SK-N-SH (cell line): ENCODE measurements around the gene C19orf12. TPM values are rescaled to one million over a fixed set of nuclear protein-coding genes. Genes with fewer than 3 reads are reported as not detected.

Experiments used
- CTCF ChIA-PET: fragments of 300-600, 350-600 bp; formaldehyde crosslinking; extraction: SDS; loops from one replicate; lab custom pipeline; 2021; lab: Yijun Ruan, JAX
- POLR2A ChIA-PET: fragments of 350-600 bp; sonication (Branson Sonifier 250); formaldehyde crosslinking; extraction: SDS; loops from one replicate; lab custom pipeline; 2020; ENCODE audit warnings: antibody characterized with exemption, inconsistent platforms; lab: Yijun Ruan, JAX
- DNase-seq: peaks from one replicate; pipeline ENCODE4 v3.0.0; 2012
- H2AFZ ChIP-seq: fragments of 200-600 bp; sonication (generic); 2 replicates; pipeline ENCODE4 v1.8.1; 2016; ENCODE audit warnings: antibody characterized with exemption, mild to moderate bottlenecking, low read depth
- H3F3A ChIP-seq: fragments of 200-600 bp; sonication (generic); replicated peaks from 2 replicates; pipeline ENCODE3; 2016; ENCODE audit warnings: antibody characterized with exemption, mild to moderate bottlenecking; ENCODE audit not compliant: insufficient read depth
- H3K27ac ChIP-seq, 2 experiments: fragments of 200-500 bp in 1 of 2; fragments of 200-600 bp in 1 of 2; sonication (Bioruptor generic) in 1 of 2; sonication (generic), shearing (Covaris generic) in 1 of 2; 2 replicates each; pipeline versions ENCODE4 v1.5.1 to v1.6.1; 2014 to 2016; ENCODE audit warnings: low read depth in 2 of 2, inconsistent platforms in 1 of 2, low read length in 1 of 2, mild to moderate bottlenecking in 1 of 2, mixed read lengths in 1 of 2
- H3K27me3 ChIP-seq: fragments of 200-600 bp; sonication (generic), shearing (Covaris generic); 2 replicates; pipeline ENCODE4 v1.6.1; 2016; ENCODE audit warnings: mixed run types; ENCODE audit not compliant: insufficient read depth
- H3K36me3 ChIP-seq, 2 experiments: fragments of 200-500 bp in 1 of 2; fragments of 200-600 bp in 1 of 2; sonication (Bioruptor generic) in 1 of 2; sonication (generic) in 1 of 2; replicated peaks in 1 of 2; 2 replicates each; pipeline versions ENCODE3 to v1.5.1; 2014 to 2016; ENCODE audit warnings: low read length in 1 of 2, mild to moderate bottlenecking in 1 of 2; ENCODE audit not compliant: insufficient read depth in 2 of 2, control insufficient read depth in 1 of 2
- H3K4me1 ChIP-seq, 2 experiments: fragments of 200-500 bp in 1 of 2; fragments of 200-600 bp in 1 of 2; sonication (Bioruptor generic) in 1 of 2; sonication (generic), shearing (Covaris generic) in 1 of 2; 2 replicates each; pipeline versions ENCODE4 v1.5.1 to v1.6.1; 2014 to 2016; ENCODE audit warnings: low read depth in 1 of 2, low read length in 1 of 2, mixed run types in 1 of 2; ENCODE audit not compliant: insufficient read depth in 2 of 2, control insufficient read depth in 1 of 2
- H3K4me2 ChIP-seq: fragments of 200-600 bp; sonication (generic), shearing (Covaris generic); 2 replicates; pipeline ENCODE4 v1.6.1; 2017; ENCODE audit warnings: mixed run types
- H3K4me3 ChIP-seq, 2 experiments: fragments of 200-500 bp in 1 of 2; fragments of 200-600 bp in 1 of 2; sonication (Bioruptor generic) in 1 of 2; sonication (generic), shearing (Covaris generic) in 1 of 2; 2 replicates each; pipeline versions ENCODE4 v1.5.1 to v1.8.1; 2014 to 2016; ENCODE audit warnings: low read depth in 2 of 2, inconsistent platforms in 1 of 2, low read length in 1 of 2, mild to moderate bottlenecking in 1 of 2, mixed read lengths in 1 of 2, moderate library complexity in 1 of 2
- H3K79me2 ChIP-seq: fragments of 200-600 bp; sonication (generic); 2 replicates; pipeline ENCODE4 v1.8.1; 2017; ENCODE audit warnings: mild to moderate bottlenecking; ENCODE audit not compliant: insufficient read depth
- H3K9ac ChIP-seq: fragments of 200-600 bp; sonication (generic); 2 replicates; pipeline ENCODE4 v1.6.1; 2017; ENCODE audit warnings: mixed run types
- H3K9me2 ChIP-seq: fragments of 200-600 bp; sonication (generic); 2 replicates; pipeline ENCODE4 v1.6.1; 2017; ENCODE audit warnings: mixed run types
- H3K9me3 ChIP-seq: fragments of 200-600 bp; sonication (generic); 2 replicates; pipeline ENCODE4 v1.6.1; 2017; ENCODE audit warnings: mixed run types, mild to moderate bottlenecking, moderate library complexity
- H4K20me1 ChIP-seq: fragments of 200-600 bp; sonication (generic); 2 replicates; pipeline ENCODE4 v1.6.1; 2017; ENCODE audit warnings: mild to moderate bottlenecking, mixed run types; ENCODE audit not compliant: insufficient read depth
- EP300 ChIP-seq, 2 experiments: IDR thresholded peaks; 2 replicates each; pipeline versions ENCODE4 v1.4.0 to v1.6.1; 2012; ENCODE audit warnings: borderline replicate concordance in 1 of 2, low read depth in 1 of 2, low read length in 1 of 2
- FOXM1 ChIP-seq: IDR thresholded peaks from 2 replicates; pipeline ENCODE4 v1.4.0; 2012; ENCODE audit warnings: low read depth, mild to moderate bottlenecking
- GABPA ChIP-seq: IDR thresholded peaks from 2 replicates; pipeline ENCODE4 v1.4.0; 2012; ENCODE audit warnings: low read depth, mild to moderate bottlenecking
- JUND ChIP-seq: IDR thresholded peaks from 2 replicates; pipeline ENCODE4 v1.4.0; 2012
- MEF2A ChIP-seq: IDR thresholded peaks from 2 replicates; pipeline ENCODE4 v1.4.0; 2012; ENCODE audit warnings: low read depth, borderline replicate concordance
- MXI1 ChIP-seq: IDR thresholded peaks from 2 replicates; pipeline ENCODE4 v1.6.1; 2012; ENCODE audit warnings: mild to moderate bottlenecking, low read depth, low read length, improper control_type of control experiment
- NRF1 ChIP-seq: IDR thresholded peaks from 2 replicates; pipeline ENCODE4 v1.6.1; 2012; ENCODE audit warnings: low read depth, mild to moderate bottlenecking, low read length
- POLR2AphosphoS5 ChIP-seq: IDR thresholded peaks from 2 replicates; pipeline ENCODE4 v1.6.1; 2012; ENCODE audit warnings: low read depth, low read length
- TAF1 ChIP-seq: IDR thresholded peaks from 2 replicates; pipeline ENCODE4 v1.6.1; 2012; ENCODE audit warnings: low read depth, mild to moderate bottlenecking, low read length, moderate library complexity, borderline replicate concordance
- WGBS: methylation state at CpG from one replicate; pipeline ENCODE4 v1.1.6; 2017; ENCODE audit warnings: low lambda C conversion rate; 5-methylcytosine and 5-hydroxymethylcytosine counted together
- polyA plus RNA-seq, 3 experiments: library from polyadenylated mRNA; depleted of rRNA; stranded (reverse); fragments of >200 nt; gene quantifications; 2 replicates each; pipeline ENCODE4 v1.2.3, GENCODE V29; 2012
- TF ChIP-seq, protein P1 (sequence below): fragments of 200-600 bp; sonication (generic); IDR thresholded peaks from 2 replicates; pipeline ENCODE4 v1.6.1; 2017; ENCODE audit warnings: antibody characterized with exemption, mild to moderate bottlenecking, moderate library complexity
- TF ChIP-seq, protein P2 (sequence below): IDR thresholded peaks from 2 replicates; pipeline ENCODE4 v1.6.1; 2012; ENCODE audit warnings: mild to moderate bottlenecking, low read depth, low read length, moderate library complexity

Gene C19orf12
- polyA plus RNA-seq, 1 of the 3 experiments (the other 2 are of a cell fraction): 30.5 TPM

DNA sequence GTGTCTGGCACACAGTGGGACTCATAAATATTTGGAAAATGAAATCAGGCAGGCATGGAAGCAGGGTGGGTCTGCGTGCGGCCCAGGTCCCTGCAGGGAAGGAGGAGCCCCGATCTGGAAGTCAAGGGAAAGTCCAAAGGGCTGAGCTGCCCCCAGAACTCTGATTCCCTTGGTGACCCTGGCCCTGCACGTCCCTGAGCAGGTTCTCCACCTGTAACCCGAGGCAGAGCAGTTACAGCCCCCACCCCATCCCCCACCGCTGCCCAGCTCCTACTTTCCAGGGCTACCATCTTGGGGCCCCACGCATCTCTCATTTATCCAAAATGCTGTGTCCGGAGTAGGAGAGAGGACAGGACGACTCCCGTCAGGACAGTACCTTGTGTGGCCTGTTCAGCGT, 47.7 kb downstream of the C19orf12 start:
- CTCF ChIA-PET: interaction anchor here (2.5 to 3.9 kb wide), 3 partner anchors 27 to 57 kb away, joined by 9 to 19 read pairs (median 15); no protein-coding TSS in a partner anchor
- H3K9me3 ChIP-seq: no peaks in the 10 kb centered on the region
- WGBS: 95% methylated on average over 8 of the region's 11 CpGs
- no peak overlapping the region for H2AFZ ChIP-seq
- POLR2A ChIA-PET: no interaction called here
- no peak overlapping the region for H3K27ac ChIP-seq
- H3K9me2 ChIP-seq: no peaks in the 10 kb centered on the region
- H3K4me1 ChIP-seq: peaks cover 14 to 27% of the 10 kb centered on the region in 2 experiments; a peak in 3 of 4 replicates
- no peak for DNase-seq
- no peak overlapping the region for H3K9ac ChIP-seq
- peaks cover 11% of the 10 kb centered on the region for H3F3A ChIP-seq
- H3K36me3 ChIP-seq: no peaks in the 10 kb centered on the region
- no peaks in the 10 kb centered on the region for H3K27me3 ChIP-seq
- H3K4me2 ChIP-seq: no peak overlapping the region
- peak overlapping the region in 1 of 2 experiments; percentile 6; a peak in 1 of 4 replicates for H3K4me3 ChIP-seq
- no peaks in the 10 kb centered on the region for H4K20me1 ChIP-seq
- TF ChIP-seq GABPA (no peak), EP300 (IDR thresholded peaks at IDR 0.05; ENCODE audit: borderline replicate concordance in 1 of 2, low read depth in 1 of 2, low read length in 1 of 2) (no peak), MXI1 (no peak), TAF1 (no peak), JUND (no peak), MEF2A (no peak), NRF1 (no peak), POLR2AphosphoS5 (no peak)
- H3K79me2 ChIP-seq: peaks cover 4% of the 10 kb centered on the region; the same call in 1 of the 2 replicates

DNA sequence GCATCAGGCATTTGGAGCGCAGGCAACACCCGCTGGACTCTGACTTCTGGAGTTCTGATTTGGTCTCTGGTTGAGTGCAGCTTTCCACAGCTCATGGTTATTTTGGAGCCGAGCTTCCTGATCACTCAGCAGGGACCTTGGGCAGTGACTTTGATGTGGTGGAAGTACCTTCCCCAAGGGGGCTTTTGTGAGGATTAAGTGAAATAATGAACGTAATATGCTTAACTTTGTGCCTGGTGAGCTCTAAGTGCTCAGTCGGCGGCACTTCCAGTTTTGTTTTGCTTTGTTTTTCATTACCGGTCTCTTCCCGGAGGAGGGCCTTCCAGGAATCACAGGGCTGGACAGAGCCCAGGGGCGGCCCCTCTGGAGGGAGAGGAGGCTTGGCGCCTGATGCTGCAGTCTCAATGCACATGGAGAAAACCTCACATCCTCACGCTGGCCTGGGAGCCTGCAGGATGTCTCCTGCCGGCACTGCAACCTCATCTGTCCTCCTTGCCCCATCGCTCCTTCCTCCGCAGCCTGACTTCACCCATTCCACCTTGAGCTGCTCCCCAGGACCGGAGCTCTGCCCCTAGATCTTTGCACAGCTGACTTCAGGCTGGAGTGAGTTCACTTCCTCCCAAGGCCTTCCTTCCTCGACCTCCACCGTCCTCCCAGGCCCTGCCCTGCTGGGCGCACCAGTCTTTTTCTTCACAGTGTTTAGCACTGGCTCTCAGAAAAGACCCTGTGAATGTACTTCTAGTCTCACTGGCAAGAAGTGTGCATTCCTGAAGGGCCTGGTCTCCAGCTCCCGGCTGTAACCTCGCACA, 48.3 kb downstream of the C19orf12 start:
- no peak overlapping the region for H3K9ac ChIP-seq
- H3K27ac ChIP-seq: peak overlapping the region; percentile 40 to 48; a peak in 3 of 4 replicates
- TF ChIP-seq, protein P1, sequence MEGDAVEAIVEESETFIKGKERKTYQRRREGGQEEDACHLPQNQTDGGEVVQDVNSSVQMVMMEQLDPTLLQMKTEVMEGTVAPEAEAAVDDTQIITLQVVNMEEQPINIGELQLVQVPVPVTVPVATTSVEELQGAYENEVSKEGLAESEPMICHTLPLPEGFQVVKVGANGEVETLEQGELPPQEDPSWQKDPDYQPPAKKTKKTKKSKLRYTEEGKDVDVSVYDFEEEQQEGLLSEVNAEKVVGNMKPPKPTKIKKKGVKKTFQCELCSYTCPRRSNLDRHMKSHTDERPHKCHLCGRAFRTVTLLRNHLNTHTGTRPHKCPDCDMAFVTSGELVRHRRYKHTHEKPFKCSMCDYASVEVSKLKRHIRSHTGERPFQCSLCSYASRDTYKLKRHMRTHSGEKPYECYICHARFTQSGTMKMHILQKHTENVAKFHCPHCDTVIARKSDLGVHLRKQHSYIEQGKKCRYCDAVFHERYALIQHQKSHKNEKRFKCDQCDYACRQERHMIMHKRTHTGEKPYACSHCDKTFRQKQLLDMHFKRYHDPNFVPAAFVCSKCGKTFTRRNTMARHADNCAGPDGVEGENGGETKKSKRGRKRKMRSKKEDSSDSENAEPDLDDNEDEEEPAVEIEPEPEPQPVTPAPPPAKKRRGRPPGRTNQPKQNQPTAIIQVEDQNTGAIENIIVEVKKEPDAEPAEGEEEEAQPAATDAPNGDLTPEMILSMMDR: no peak
- TF ChIP-seq EP300 (IDR thresholded peaks at IDR 0.05; ENCODE audit: borderline replicate concordance in 1 of 2, low read depth in 1 of 2, low read length in 1 of 2): no peak
- TF ChIP-seq, protein P2, sequence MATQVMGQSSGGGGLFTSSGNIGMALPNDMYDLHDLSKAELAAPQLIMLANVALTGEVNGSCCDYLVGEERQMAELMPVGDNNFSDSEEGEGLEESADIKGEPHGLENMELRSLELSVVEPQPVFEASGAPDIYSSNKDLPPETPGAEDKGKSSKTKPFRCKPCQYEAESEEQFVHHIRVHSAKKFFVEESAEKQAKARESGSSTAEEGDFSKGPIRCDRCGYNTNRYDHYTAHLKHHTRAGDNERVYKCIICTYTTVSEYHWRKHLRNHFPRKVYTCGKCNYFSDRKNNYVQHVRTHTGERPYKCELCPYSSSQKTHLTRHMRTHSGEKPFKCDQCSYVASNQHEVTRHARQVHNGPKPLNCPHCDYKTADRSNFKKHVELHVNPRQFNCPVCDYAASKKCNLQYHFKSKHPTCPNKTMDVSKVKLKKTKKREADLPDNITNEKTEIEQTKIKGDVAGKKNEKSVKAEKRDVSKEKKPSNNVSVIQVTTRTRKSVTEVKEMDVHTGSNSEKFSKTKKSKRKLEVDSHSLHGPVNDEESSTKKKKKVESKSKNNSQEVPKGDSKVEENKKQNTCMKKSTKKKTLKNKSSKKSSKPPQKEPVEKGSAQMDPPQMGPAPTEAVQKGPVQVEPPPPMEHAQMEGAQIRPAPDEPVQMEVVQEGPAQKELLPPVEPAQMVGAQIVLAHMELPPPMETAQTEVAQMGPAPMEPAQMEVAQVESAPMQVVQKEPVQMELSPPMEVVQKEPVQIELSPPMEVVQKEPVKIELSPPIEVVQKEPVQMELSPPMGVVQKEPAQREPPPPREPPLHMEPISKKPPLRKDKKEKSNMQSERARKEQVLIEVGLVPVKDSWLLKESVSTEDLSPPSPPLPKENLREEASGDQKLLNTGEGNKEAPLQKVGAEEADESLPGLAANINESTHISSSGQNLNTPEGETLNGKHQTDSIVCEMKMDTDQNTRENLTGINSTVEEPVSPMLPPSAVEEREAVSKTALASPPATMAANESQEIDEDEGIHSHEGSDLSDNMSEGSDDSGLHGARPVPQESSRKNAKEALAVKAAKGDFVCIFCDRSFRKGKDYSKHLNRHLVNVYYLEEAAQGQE: peak; percentile 84
- TF ChIP-seq FOXM1: no peak
- TF ChIP-seq JUND: no peak
- TF ChIP-seq MEF2A: no peak
- TF ChIP-seq GABPA: no peak
- no peaks in the 10 kb centered on the region for H3K9me2 ChIP-seq
- H3K9me3 ChIP-seq: no peaks in the 10 kb centered on the region
- no peaks in the 10 kb centered on the region for H3K27me3 ChIP-seq
- peak overlapping the region; percentile 94 for H3K4me2 ChIP-seq
- no peak for DNase-seq
- H3K36me3 ChIP-seq: no peaks in the 10 kb centered on the region
- peak overlapping the region; percentile 74 to 82 for H3K4me3 ChIP-seq
- ChIA-PET POLR2A (interaction anchor here (0.6 to 1.0 kb wide), 2 partner anchors 8 to 61 kb away, joined by 3 to 5 read pairs; partner anchors contain the start of gene POP4), CTCF (interaction anchor here (0.9 to 3.9 kb wide), 5 partner anchors 18 to 60 kb away, joined by 3 to 19 read pairs (median 14); partner anchors contain the start of gene POP4)
- peaks cover 14 to 27% of the 10 kb centered on the region in 2 experiments; a peak in 3 of 4 replicates for H3K4me1 ChIP-seq
- peaks cover 17% of the 10 kb centered on the region for H3F3A ChIP-seq
- peaks cover 4% of the 10 kb centered on the region; the same call in 1 of the 2 replicates for H3K79me2 ChIP-seq
- H2AFZ ChIP-seq: no peak overlapping the region
- WGBS: 78% methylated on average over 20 of the region's 20 CpGs
- H4K20me1 ChIP-seq: no peaks in the 10 kb centered on the region
